ENCODE measurements around the gene EYS.
"Not testable (repeated sequence)": the region's sequence is repeated elsewhere in the genome, so short reads cannot be mapped to it uniquely, and the experiment has no call there.

EYS gene

DNA sequence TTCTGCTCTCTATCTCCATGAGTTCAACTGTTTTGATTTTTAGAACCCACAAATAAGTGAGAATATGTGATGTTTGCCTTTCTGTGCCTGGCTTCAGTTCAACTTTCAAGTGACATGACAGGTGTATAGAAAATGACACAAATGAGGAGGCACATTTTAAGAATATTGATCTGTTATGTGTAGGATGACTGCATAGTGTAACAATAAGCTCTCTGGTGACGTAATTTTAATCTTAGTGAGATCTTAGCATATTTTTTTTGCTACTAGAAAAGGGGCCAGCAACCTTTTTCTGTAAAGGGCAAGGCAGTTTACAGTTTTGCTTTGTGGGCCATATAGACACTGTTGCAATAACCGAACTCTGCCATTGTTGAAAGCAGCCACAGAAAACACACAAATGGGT, 1941.2 kb downstream of the EYS start:
- H3K27me3 ChIP-seq (replicated peaks in 2 of 5; ENCODE audit: control insufficient read depth in 4 of 5, insufficient read depth in 5 of 5, low read length in 4 of 5): no peaks in the 10 kb centered on the region
- H3K4me1 ChIP-seq (ENCODE audit: control extremely low read depth in 1 of 4, control insufficient read depth in 4 of 4, insufficient read depth in 4 of 4, low read length in 3 of 4): no peaks in the 10 kb centered on the region
- no peak overlapping the region for H3K4me3 ChIP-seq (ENCODE audit: control insufficient read depth in 1 of 7, extremely low read depth in 1 of 7, insufficient read depth in 4 of 7, low read depth in 2 of 7, low read length in 6 of 7)
- H3K9me3 ChIP-seq (ENCODE audit: control extremely low read depth in 1 of 5, control insufficient read depth in 4 of 5, insufficient read depth in 2 of 5, low read depth in 1 of 5, low read length in 4 of 5): peaks cover 0 to 4% (median 0%) of the 10 kb centered on the region in 5 experiments
- DNase-seq: no peak
- WGBS (ENCODE audit: insufficient coverage): 100% methylated on average over 2 of the region's 2 CpGs
- ChIA-PET POLR2A (no interaction called here), CTCF (interaction anchor here (2.0 to 4.6 kb wide), 2 partner anchors 167 to 413 kb away, joined by 16 to 20 read pairs; no protein-coding TSS in a partner anchor)
- no peak overlapping the region for H3K27ac ChIP-seq (ENCODE audit: insufficient read depth in 1 of 2, low read depth in 1 of 2, low read length in 2 of 2, poor library complexity in 1 of 2, severe bottlenecking in 2 of 2)
- H3K36me3 ChIP-seq (ENCODE audit: control insufficient read depth in 4 of 4, insufficient read depth in 4 of 4, low read length in 3 of 4): no peaks in the 10 kb centered on the region

DNA sequence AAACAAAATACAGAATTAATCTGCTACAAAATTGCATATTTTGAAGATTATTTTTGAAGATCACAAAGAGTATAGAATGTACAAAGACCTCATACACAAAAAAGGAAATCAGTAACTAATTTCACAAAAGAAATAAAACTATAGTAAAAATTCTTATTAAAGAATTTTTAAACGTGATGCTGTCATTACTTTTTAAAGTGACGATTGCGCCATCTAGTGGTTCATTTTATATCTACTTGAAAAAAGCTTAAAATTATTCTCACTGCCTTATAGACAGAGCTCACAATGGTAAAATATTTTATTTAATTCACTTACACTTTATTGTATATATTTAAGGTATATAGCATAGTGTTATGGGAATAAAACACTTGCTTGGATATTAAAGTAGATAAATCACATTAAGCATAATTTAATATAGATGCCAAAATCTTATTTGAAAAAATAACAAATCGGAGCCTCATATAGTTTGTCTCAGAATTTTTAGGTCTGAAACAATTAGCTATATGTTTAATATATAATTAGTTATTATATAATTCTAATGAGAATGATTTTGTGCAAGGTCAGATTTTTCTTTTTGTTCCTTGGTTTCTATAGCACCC, 1942.6 kb downstream of the EYS start:
- no peaks in the 10 kb centered on the region for H3K4me1 ChIP-seq (ENCODE audit: control extremely low read depth in 1 of 4, control insufficient read depth in 4 of 4, insufficient read depth in 4 of 4, low read length in 3 of 4)
- no peaks in the 10 kb centered on the region for H3K27me3 ChIP-seq (replicated peaks in 2 of 5; ENCODE audit: control insufficient read depth in 4 of 5, insufficient read depth in 5 of 5, low read length in 4 of 5)
- H3K4me3 ChIP-seq (ENCODE audit: control insufficient read depth in 1 of 7, extremely low read depth in 1 of 7, insufficient read depth in 4 of 7, low read depth in 2 of 7, low read length in 6 of 7): no peak overlapping the region
- ChIA-PET POLR2A (interaction anchor here (0.6 kb wide), 1 partner anchor 130 kb away, joined by 4 read pairs; no protein-coding TSS in a partner anchor), CTCF (interaction anchor here (0.7 to 4.6 kb wide), 9 partner anchors 38 to 412 kb away, joined by 3 to 20 read pairs (median 3); no protein-coding TSS in a partner anchor)
- no CpG with 5 or more reads among the region's 4 CpGs for WGBS (ENCODE audit: insufficient coverage)
- H3K27ac ChIP-seq (ENCODE audit: insufficient read depth in 1 of 2, low read depth in 1 of 2, low read length in 2 of 2, poor library complexity in 1 of 2, severe bottlenecking in 2 of 2): no peak overlapping the region
- peak; percentile 46 to 76 (median 67) for DNase-seq
- H3K9me3 ChIP-seq (ENCODE audit: control extremely low read depth in 1 of 5, control insufficient read depth in 4 of 5, insufficient read depth in 2 of 5, low read depth in 1 of 5, low read length in 4 of 5): peaks cover 0 to 4% (median 0%) of the 10 kb centered on the region in 5 experiments
- no peaks in the 10 kb centered on the region for H3K36me3 ChIP-seq (ENCODE audit: control insufficient read depth in 4 of 4, insufficient read depth in 4 of 4, low read length in 3 of 4)

DNA sequence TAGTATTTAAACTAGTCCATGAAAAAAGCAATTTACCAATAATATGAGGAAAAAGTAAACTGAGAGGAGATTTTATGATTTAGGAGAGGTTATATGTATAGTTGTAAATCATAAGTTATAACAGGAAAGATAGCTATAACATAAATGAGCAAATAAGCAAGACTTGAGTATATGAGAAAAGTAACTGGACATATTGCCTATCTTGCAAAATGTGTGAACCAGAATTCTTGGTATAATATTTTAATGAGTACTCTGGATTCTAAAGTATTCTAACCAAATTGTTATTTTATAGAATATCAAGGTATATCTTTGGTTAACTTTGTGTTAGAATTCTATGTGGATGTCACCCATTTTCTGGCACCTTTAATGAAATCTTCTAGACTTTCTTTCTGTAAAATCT, 1946.8 kb downstream of the EYS start:
- ChIA-PET CTCF (interaction anchor here (1.0 to 1.7 kb wide), 3 partner anchors 66 to 451 kb away, joined by 3 to 6 read pairs (median 5); no protein-coding TSS in a partner anchor), POLR2A (no interaction called here)

DNA sequence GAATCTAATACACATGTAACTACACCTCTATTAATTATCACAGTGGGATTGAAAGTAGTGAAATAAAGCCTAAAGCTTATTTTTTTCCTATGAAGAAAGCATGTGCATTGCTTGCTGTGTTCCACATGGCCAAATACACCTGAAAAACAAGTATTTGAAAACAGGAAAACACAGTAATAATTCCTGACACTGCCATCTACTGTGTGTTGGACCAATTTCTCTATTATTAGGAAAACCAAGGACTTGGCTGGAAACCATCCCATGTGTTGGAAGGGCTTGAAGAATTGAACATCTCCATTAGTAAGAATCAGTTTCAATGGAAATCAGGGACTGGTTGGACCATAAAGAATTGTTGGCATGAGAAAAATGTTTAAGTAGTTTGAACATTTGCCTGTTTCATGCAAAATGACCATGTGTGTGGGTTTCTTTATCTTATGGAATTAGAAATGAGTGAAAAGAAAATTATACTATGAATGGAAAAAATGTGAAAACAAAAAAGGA, 1947.4 kb downstream of the EYS start:
- ChIA-PET POLR2A (no interaction called here), CTCF (interaction anchor here (1.0 to 1.7 kb wide), 3 partner anchors 65 to 450 kb away, joined by 3 to 6 read pairs (median 5); no protein-coding TSS in a partner anchor)
- DNase-seq: no peak
- H3K27ac ChIP-seq (ENCODE audit: insufficient read depth in 1 of 2, low read depth in 1 of 2, low read length in 2 of 2, poor library complexity in 1 of 2, severe bottlenecking in 2 of 2): no peak overlapping the region
- H3K36me3 ChIP-seq (ENCODE audit: control insufficient read depth in 4 of 4, insufficient read depth in 4 of 4, low read length in 3 of 4): no peaks in the 10 kb centered on the region
- H3K27me3 ChIP-seq (replicated peaks in 2 of 5; ENCODE audit: control insufficient read depth in 4 of 5, insufficient read depth in 5 of 5, low read length in 4 of 5): no peaks in the 10 kb centered on the region
- H3K9me3 ChIP-seq (ENCODE audit: control extremely low read depth in 1 of 5, control insufficient read depth in 4 of 5, insufficient read depth in 2 of 5, low read depth in 1 of 5, low read length in 4 of 5): peaks cover 0 to 8% (median 0%) of the 10 kb centered on the region in 5 experiments
- no peak overlapping the region for H3K4me3 ChIP-seq (ENCODE audit: control insufficient read depth in 1 of 7, extremely low read depth in 1 of 7, insufficient read depth in 4 of 7, low read depth in 2 of 7, low read length in 6 of 7)
- H3K4me1 ChIP-seq (ENCODE audit: control extremely low read depth in 1 of 4, control insufficient read depth in 4 of 4, insufficient read depth in 4 of 4, low read length in 3 of 4): no peaks in the 10 kb centered on the region

More for the DNA sequence above, 1946.8 kb downstream of the EYS start:
- H3K36me3 ChIP-seq (ENCODE audit: control insufficient read depth in 4 of 4, insufficient read depth in 4 of 4, low read length in 3 of 4): no peaks in the 10 kb centered on the region
- no peak for DNase-seq
- no peaks in the 10 kb centered on the region for H3K27me3 ChIP-seq (replicated peaks in 2 of 5; ENCODE audit: control insufficient read depth in 4 of 5, insufficient read depth in 5 of 5, low read length in 4 of 5)
- H3K27ac ChIP-seq (ENCODE audit: insufficient read depth in 1 of 2, low read depth in 1 of 2, low read length in 2 of 2, poor library complexity in 1 of 2, severe bottlenecking in 2 of 2): no peak overlapping the region
- H3K4me1 ChIP-seq (ENCODE audit: control extremely low read depth in 1 of 4, control insufficient read depth in 4 of 4, insufficient read depth in 4 of 4, low read length in 3 of 4): no peaks in the 10 kb centered on the region
- H3K4me3 ChIP-seq (ENCODE audit: control insufficient read depth in 1 of 7, extremely low read depth in 1 of 7, insufficient read depth in 4 of 7, low read depth in 2 of 7, low read length in 6 of 7): no peak overlapping the region
- peaks cover 0 to 6% (median 0%) of the 10 kb centered on the region in 5 experiments for H3K9me3 ChIP-seq (ENCODE audit: control extremely low read depth in 1 of 5, control insufficient read depth in 4 of 5, insufficient read depth in 2 of 5, low read depth in 1 of 5, low read length in 4 of 5)

DNA sequence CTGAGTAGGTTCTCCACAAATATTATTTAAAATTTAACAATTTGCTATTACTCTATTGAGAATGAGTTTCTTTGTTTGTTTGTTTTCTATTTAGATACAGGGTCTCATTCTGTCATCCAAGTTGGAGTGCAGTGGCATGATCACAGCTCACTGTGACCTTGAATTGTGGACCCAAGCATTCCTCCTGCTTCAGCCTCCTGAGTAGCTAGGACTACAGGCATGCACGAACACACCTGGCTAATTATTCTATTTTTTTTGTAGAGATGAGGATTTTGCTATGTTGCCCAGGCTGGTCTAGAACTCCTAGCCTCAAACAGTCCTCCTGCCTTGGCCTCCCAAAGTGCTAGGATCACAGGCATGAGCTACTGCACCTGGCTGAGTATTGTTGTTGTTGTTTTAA, 1949.2 kb downstream of the EYS start:
- no peak for DNase-seq
- H3K4me3 ChIP-seq (ENCODE audit: control insufficient read depth in 1 of 7, extremely low read depth in 1 of 7, insufficient read depth in 4 of 7, low read depth in 2 of 7, low read length in 6 of 7): no peak overlapping the region
- no peaks in the 10 kb centered on the region for H3K4me1 ChIP-seq (ENCODE audit: control extremely low read depth in 1 of 4, control insufficient read depth in 4 of 4, insufficient read depth in 4 of 4, low read length in 3 of 4)
- H3K9me3 ChIP-seq (ENCODE audit: control extremely low read depth in 1 of 5, control insufficient read depth in 4 of 5, insufficient read depth in 2 of 5, low read depth in 1 of 5, low read length in 4 of 5): peaks cover 0 to 13% (median 0%) of the 10 kb centered on the region in 5 experiments
- H3K36me3 ChIP-seq (ENCODE audit: control insufficient read depth in 4 of 4, insufficient read depth in 4 of 4, low read length in 3 of 4): no peaks in the 10 kb centered on the region
- WGBS (ENCODE audit: insufficient coverage): no CpG with 5 or more reads among the region's 1 CpG
- no peaks in the 10 kb centered on the region for H3K27me3 ChIP-seq (replicated peaks in 2 of 5; ENCODE audit: control insufficient read depth in 4 of 5, insufficient read depth in 5 of 5, low read length in 4 of 5)
- CTCF ChIA-PET: interaction anchor here (1.4 kb wide), 1 partner anchor 160 kb away, joined by 5 read pairs; no protein-coding TSS in a partner anchor
- no peak overlapping the region for H3K27ac ChIP-seq (ENCODE audit: insufficient read depth in 1 of 2, low read depth in 1 of 2, low read length in 2 of 2, poor library complexity in 1 of 2, severe bottlenecking in 2 of 2)
- POLR2A ChIA-PET: no interaction called here

DNA sequence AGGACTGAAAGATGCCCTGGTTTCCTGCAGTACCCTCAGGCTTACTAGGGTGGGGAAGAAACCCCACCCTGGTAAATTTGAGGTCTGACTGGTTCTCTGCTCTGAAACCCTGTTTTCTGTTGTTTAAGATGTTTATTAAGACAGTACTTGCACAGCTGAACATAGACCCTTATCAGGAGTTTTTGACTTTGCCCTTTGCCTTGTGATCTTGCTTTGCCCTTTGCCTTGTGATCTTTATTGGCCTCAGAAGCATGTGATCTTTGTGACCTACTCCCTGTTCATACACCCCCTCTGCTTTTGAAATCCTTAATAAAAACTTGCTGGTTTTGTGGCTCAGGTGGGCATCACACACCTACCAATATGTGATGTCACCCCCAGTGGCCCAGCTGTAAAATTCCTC, 1949.8 kb downstream of the EYS start:
- POLR2A ChIA-PET: not testable (repeated sequence)

DNA sequence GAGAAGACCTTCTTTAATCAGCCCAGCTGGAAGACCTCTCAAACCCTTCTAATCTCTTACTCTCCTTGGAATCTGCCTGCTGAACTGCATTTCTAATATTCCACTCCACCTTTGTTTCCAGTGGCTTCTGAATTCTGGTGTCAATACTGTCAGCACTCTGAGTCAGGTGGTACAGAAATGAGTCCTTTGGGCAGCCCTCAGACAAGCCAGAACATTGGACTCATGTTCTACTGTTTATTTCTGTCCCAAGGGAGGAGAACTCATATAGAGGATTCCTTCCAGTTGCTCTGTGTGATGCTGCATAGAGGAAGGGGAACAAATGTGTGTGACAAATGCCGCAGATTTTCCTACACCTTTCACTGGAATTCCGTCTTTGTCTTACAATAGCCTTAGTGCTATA, 1956.6 kb downstream of the EYS start:
- Histone ChIP-seq H3K27ac (ENCODE audit: insufficient read depth in 1 of 2, low read depth in 1 of 2, low read length in 2 of 2, poor library complexity in 1 of 2, severe bottlenecking in 2 of 2) (no peak overlapping the region), H3K27me3 (replicated peaks in 2 of 5; ENCODE audit: control insufficient read depth in 4 of 5, insufficient read depth in 5 of 5, low read length in 4 of 5) (no peaks in the 10 kb centered on the region), H3K36me3 (ENCODE audit: control insufficient read depth in 4 of 4, insufficient read depth in 4 of 4, low read length in 3 of 4) (peaks cover 0 to 1% (median 0%) of the 10 kb centered on the region in 4 experiments), H3K9me3 (ENCODE audit: control extremely low read depth in 1 of 5, control insufficient read depth in 4 of 5, insufficient read depth in 2 of 5, low read depth in 1 of 5, low read length in 4 of 5) (peaks cover 0 to 10% (median 0%) of the 10 kb centered on the region in 5 experiments), H3K4me1 (ENCODE audit: control extremely low read depth in 1 of 4, control insufficient read depth in 4 of 4, insufficient read depth in 4 of 4, low read length in 3 of 4) (no peaks in the 10 kb centered on the region), H3K4me3 (ENCODE audit: control insufficient read depth in 1 of 7, extremely low read depth in 1 of 7, insufficient read depth in 4 of 7, low read depth in 2 of 7, low read length in 6 of 7) (no peak overlapping the region)
- no peak for DNase-seq
- 100% methylated on average over 1 of the region's 2 CpGs for WGBS (ENCODE audit: insufficient coverage)
- POLR2A ChIA-PET: no interaction called here
- CTCF ChIA-PET: no interaction called here

More for the DNA sequence above, 1949.8 kb downstream of the EYS start:
- H3K9me3 ChIP-seq (ENCODE audit: control extremely low read depth in 1 of 5, control insufficient read depth in 4 of 5, insufficient read depth in 2 of 5, low read depth in 1 of 5, low read length in 4 of 5): peaks cover 0 to 13% (median 0%) of the 10 kb centered on the region in 5 experiments
- H3K27me3 ChIP-seq (replicated peaks in 2 of 5; ENCODE audit: control insufficient read depth in 4 of 5, insufficient read depth in 5 of 5, low read length in 4 of 5); H3K4me1 ChIP-seq (ENCODE audit: control extremely low read depth in 1 of 4, control insufficient read depth in 4 of 4, insufficient read depth in 4 of 4, low read length in 3 of 4); H3K4me3 ChIP-seq (ENCODE audit: control insufficient read depth in 1 of 7, extremely low read depth in 1 of 7, insufficient read depth in 4 of 7, low read depth in 2 of 7, low read length in 6 of 7); CTCF ChIA-PET; H3K27ac ChIP-seq (ENCODE audit: insufficient read depth in 1 of 2, low read depth in 1 of 2, low read length in 2 of 2, poor library complexity in 1 of 2, severe bottlenecking in 2 of 2); H3K36me3 ChIP-seq (ENCODE audit: control insufficient read depth in 4 of 4, insufficient read depth in 4 of 4, low read length in 3 of 4); DNase-seq: not testable (repeated sequence)
